GM19455 (cell line): ENCODE measurements around the gene HS3ST1.
"Not testable (repeated sequence)": the region's sequence is repeated elsewhere in the genome, so short reads cannot be mapped to it uniquely, and the experiment has no call there.

Source experiments
- ATAC-seq: cut with Tn5 transposase; IDR thresholded peaks from one replicate; pipeline ENCODE4 v1.9.1; 2021; ENCODE audit not compliant: unreplicated experiment

The HS3ST1 gene

GRCh38 chr4:11407551-11407950 is 21.1 kb downstream of the HS3ST1 start:
- ATAC-seq: no peak

- no peak for ATAC-seq
Measured at GRCh38 chr4:11404431-11404830, 24.3 kb downstream of the HS3ST1 start.

- ATAC-seq: no peak
Measured at GRCh38 chr4:11402192-11402591, 26.5 kb downstream of the HS3ST1 start.

DNA sequence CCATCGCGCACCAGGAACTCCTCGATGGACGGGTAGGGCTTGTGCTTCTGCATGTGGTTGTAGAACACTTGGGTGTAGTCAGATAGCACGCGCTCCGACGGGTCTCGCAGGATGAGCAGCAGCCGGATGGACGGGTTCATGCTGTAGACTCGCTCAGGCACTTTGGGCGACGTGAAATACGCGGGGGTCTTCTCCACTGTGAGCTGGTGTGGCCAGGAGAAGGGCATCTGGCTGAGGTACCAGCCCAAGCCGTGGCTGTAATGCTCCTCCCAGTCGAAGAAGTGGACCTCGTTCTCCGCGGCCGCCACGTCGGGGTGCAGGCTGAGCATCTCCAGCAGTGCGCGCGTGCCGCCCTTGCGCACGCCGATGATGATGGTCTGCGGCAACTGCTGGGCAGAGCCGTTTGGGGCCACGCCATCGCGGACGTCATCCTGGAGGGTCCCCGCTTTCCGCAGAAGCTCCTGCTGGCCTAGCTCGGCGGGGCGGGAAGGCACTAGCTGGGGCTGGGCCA is 29.2 kb downstream of the HS3ST1 start:
- ATAC-seq: no peak

DNA sequence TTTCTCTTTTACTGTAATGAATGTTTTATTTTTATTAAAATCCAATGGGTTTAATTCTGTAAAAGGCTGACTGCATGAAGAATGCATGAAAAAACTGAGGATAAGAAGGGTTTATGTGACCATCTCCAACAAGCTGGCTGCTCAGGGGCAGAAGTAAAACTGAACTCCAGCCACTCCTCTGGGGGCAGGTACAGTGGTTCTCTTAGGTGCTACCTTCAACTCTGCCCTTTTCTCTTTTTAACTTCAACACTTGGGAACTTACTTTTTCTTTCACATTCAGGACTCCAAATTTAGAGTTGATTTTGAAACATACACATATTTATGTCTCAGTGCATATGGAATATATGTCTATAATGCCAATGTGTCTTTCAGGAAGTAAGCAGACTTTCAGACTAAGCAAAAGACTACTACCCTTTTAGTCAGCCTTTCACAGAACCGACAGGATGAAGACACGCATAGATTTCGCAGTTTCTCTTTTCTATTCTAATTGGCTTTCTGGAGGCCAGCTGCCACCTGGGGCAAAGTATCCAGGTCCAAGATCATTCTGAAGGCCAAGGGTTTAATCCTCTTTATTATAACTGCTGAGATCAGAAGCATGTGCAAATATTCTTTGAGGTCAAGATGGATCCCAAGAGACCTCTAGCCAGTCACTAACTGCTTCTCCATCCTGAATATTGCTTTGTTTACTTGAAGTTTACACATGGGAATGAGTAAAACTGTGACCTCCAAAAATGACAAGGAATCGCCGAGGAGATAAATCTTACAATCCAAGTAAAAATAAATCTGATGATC is 30.7 kb downstream of the HS3ST1 start:
- peak; percentile 75 for ATAC-seq

DNA sequence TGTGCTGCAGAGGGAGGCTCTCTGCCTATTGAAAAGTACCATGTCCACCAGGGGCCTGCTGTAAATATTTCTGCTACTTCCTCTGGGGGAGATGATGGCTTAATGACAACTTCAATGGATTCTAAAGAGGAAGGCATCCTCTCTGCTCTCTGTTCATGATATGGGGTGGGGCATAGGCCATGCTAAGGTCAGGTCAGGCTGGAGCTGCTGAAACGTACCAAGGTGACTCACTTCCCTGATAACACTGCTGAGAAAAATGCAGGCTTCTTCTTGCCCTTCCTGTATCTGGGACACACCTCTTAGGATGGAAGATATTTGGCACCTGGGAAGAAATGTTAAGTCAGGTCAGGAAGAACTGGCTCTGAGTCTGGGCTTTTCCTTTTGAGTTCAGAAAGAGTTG is 31.5 kb downstream of the HS3ST1 start:
- no peak for ATAC-seq

DNA sequence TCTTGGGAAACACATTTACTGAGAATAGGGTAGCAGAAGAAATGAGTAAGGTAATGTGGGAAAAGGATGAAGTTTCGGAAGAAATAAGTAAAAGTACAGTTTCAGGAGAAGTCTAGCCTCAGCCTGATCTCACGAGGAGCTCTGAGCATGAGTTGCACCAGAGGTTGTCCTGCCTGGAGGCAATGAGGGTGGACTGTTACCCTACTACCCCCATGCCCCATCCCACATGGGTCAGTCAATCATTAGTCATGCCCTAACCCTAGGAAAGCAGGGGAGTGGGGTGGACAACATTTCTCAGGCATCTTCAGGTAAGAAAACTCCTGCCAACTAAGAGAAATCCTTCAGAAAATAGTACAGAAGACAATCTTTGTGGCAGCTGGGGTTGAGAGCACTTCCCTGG is 35.1 kb downstream of the HS3ST1 start:
- ATAC-seq: no peak

DNA sequence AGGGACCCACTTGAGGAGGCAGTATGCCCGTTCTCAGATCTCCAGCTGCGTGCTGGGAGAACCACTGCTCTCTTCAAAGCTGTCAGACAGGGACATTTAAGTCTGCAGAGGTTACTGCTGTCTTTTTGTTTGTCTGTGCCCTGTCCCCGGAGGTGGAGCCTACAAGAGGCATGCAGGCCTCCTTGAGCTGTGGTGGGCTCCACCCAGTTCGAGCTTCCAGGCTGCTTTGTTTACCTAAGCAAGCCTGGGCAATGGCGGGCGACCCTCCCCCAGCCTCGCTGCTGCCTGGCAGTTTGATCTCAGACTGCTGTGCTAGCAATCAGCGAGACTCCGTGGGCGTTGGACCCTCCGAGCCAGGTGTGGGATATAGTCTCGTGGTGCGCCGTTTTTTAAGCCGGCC is 44.6 kb downstream of the HS3ST1 start:
- not testable (repeated sequence) for ATAC-seq

DNA sequence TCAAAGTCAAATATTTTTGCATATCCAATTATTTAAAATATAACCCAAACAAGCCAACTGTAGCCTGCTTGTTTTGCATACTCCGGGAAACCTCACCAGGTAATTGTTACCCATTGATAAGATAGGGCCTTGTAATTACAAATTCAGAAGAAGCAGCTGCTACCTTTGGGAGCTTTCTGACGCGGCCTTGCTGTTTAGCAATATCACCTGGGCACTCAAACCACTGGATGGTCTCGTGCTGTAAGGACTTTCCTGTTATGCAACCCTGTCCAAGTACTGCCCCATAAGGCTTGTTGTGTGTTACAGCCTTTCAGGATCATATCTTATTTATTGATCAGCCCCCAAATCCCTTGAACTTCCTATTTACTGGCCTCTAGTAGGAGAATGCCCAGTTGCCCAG is 52.1 kb downstream of the HS3ST1 start:
- no peak for ATAC-seq

DNA sequence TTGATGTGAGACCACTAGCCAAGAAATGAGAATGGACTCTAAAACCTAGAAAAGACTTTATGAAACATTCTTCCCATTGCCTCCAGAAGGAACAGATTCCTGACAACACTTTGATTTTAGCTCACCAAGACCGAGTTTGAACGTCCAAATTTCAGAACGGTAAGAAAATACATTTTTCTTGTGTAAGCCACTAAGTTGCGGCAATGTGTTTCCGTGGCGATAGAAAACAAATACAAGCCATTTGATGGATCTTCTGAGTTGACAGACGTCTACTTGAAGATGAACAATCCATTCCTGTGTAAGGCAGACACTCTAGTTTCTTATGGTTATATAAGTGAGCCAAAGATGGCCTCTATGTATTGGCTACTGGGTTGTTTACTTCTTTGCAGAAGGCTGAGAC is 52.5 kb downstream of the HS3ST1 start:
- no peak for ATAC-seq

DNA sequence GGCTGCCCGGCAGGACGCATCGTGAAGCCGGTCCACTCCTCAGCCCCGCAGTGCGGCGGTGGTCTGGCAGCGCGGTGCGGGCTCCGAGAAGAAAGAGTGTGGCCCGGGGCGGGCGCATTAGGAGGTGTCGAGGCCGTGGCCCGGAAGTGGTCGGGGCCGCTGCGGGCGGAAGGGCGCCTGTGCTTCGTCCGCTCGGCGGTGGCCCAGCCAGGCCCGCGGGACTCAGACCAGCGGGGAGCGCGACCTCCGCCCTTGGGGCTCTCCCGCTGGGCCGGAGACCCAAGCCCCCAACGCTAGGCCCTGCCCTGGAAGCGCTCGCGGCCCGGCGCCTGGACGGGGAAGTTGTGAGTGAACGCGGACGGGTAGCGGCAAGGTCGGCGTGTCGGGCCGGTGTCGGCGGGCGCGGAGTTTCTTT is 60.0 kb downstream of the HS3ST1 start:
- ATAC-seq: no peak

DNA sequence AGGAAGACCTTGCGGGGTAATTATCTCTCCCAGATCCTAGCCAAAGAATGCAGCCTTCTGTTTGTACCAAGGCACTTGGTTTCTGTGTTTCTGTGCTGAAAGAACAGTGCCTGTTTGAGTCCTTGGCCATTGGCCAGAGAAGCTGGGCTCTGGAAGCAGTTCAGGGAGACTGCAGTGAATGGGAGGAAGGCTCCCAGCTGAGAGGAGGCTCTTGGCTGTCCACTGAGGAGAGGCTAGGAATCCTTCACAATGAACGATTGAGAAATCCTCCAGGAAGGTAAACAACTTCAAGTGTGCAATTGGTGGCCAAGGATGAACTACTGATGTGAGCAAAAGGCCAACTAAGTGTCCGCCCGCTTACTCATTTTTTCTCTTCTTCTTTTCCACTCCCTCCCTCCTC is 61.3 kb downstream of the HS3ST1 start:
- ATAC-seq: no peak

GRCh38 chr4:11366859-11367258 is 61.8 kb downstream of the HS3ST1 start:
- no peak for ATAC-seq

DNA sequence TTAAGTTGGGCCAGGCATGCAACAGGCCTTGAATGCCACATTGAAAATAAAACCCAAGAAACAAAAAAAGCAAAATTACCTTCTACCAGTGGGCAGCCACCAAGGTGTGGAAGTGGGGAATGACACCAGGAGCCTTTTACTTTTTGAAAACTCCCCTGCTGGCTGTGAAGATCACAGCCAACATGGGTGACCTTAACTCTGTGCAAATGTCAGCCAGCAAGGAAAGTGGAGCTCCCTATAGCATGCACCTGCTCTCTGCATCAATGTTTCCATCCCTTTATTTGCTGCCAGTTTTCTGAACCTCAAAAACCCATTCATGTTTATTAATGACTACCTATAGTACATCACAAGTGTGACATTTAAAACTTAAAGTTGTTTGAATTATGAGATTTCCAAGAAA is 63.7 kb downstream of the HS3ST1 start:
- ATAC-seq: no peak

- ATAC-seq: no peak
Measured at GRCh38 chr4:11359591-11359990, 69.1 kb downstream of the HS3ST1 start.

DNA sequence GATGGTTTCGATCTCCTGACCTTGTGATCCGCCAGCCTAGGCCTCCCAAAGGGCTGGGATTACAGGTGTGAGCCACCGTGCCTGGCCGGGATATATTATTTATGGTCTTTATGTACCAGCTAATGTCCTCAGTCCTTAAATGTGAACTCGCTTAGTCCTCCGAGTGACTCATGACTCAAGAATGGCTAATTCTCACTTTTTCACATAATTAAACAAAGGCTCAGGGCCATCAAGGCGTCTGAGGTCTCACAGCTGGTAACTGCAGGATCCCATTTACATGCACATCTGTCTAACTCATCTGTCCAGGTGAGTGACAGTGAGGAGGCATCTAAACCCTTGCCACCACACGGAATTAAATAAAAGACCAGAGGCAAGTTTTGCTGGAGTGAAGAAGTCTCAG is 73.5 kb downstream of the HS3ST1 start:
- ATAC-seq: no peak

DNA sequence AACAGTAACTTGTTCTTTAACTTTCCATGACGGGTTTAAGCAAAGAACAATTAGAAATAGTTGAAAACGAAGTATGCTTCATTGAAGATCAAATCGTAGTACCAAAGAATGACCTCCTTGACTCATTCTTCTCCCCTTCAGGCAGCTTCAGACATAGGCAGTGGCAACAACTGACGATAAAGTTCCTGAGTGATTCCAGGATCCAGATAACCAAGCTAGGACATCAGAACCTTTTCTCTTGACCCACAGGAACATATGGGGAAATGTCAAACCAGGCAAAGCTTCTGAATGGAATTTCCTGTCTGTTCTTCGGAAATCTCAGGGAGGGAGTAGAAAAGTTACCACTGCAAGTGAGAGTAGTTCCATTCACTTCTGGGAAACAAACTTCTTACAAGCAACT is 74.2 kb downstream of the HS3ST1 start:
- no peak for ATAC-seq

DNA sequence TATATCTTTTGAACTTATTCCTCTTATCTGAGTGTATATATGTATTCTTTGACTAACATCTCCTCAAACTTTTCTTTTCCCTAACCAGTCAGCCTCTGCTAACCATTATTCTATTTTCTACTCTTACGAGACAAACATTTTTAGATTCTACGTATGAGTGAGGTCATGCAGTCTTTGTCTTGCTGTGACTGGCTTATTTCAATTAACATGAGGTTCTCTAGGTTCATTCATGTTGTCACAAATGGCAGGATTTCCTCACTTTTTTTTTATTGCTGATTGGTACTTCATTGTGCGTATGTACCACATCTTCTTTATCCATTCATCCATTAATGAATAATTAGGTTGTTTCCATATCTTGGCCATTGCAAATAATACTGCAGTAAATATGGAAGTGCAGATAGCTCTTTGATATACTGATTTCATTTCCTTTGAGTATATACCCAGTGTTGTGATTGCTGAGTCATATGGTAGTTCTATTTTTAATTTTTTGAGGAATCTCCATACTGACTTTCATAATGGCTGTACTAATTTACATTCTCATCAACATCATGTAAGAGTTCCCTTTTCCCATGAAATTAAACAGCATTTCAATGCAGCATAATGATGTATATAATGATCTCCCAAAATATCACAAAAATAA is 80.1 kb downstream of the HS3ST1 start:
- no peak for ATAC-seq

- ATAC-seq: no peak
Measured at GRCh38 chr4:11344916-11345315, 83.8 kb downstream of the HS3ST1 start.

- no peak for ATAC-seq
Measured at GRCh38 chr4:11343536-11343935, 85.2 kb downstream of the HS3ST1 start.
